ENCODE measurements around the gene BBS10. TPM values are rescaled to one million over a fixed set of nuclear protein-coding genes. Genes with fewer than 3 reads are reported as not detected.
"Not testable (repeated sequence)": the region's sequence is repeated elsewhere in the genome, so short reads cannot be mapped to it uniquely, and the experiment has no call there.

The BBS10 gene
- 13.0 TPM for polyA plus RNA-seq (ENCODE audit: insufficient read length)

DNA sequence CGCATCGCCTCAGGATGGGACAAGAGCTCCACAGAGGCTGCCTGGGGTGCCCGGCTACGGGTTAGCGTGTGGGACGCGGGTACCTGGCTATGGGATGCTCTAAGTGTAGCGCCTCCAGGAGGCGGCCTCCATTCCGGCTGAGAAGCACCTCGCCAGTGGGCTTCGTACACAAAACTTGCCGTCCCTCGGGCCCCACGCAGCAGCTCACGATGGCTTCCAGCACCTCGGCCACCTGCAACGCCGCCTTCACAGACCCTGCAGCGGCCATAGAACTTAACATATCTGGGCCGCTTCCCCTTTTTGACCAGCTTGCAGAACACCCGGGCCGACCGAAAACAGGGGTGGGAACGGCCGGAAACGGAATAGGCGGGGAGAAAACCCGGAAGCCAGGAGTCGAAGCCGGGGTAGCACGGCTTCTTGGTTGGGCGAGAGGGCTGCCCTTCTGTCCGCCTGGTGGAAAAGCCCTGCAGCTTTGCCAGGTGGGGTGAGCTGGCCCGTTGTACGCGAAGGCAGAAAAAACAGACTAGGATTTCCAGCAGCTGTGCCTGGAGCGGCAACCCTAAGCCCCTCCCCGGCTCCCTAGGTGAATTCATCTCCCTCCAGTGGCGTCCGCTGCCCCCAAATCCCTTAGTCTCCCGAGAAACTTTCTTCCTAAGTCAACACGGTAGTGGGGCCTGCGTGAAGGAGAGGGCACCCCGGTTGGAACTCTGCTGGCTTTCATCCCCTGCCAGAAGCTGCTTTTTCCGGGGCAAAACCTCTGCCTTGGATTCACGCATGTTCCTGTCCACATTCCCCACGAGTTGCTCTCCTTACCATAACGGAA, at the start of gene BBS10:
Gene BBS10 (minus strand): TSS at position 337 of the 823 bp plus-strand sequence. CDS start 57 bp downstream, at position 280.
- peak; percentile 93 for DNase-seq

DNA sequence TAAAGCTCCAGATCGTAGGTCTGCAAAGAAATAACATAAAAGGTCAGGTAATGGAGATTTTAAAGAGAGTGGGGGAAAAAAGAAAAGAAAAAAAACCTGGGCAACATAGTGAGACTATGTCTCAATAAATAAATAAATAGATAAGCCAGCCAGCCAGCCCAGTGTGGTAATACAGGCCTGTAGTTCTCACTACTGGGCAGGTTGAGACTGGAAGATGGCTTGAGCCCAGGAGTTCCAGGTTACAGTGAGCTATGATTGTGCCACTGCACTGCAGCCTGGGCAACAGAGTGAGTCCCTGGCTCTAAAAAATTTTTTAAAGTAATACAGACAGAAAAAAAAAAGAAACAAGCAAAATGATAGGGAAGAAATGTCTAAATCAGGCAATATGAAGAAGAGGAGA, 43.2 kb upstream of the BBS10 start:
- DNase-seq = no peak

DNA sequence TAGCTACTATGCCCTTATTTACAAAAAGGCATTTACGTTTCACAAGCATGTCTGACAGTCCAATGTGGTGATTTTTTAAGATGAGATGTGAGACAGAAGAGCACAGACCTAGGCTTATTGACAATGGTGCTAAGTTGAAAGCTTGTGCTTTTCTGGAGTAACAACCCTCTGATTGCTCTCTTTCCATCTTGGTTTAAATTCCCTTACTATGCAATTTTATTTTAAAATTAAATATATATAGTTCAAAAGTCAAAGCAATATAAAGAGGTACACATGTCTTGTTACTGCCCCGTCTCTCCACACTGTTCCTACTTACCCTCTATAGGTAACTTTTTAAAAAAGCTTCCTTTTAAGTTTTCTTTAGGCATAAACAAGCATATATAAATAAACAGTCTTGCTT, 39.4 kb upstream of the BBS10 start:
- no peak for DNase-seq

DNA sequence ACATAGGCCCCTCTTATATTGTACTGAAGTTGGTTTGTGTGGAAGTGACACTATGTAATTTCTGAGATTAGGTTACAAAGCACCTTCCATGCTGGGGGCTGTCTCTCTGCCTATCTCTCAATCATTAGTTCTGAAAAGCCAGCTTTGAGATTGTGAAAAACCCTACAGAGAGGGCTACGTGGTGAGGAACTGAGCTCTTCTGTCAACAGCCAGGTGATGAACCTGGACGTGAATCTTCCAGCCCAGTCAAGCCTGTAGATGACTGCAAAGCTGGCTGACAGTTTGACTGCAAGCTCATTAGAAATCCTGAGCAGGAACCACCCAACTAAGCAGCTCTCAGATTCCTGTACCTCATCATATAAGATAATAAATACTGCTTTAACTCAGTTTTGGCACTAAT, 36.3 kb upstream of the BBS10 start:
- no peak for DNase-seq

DNA sequence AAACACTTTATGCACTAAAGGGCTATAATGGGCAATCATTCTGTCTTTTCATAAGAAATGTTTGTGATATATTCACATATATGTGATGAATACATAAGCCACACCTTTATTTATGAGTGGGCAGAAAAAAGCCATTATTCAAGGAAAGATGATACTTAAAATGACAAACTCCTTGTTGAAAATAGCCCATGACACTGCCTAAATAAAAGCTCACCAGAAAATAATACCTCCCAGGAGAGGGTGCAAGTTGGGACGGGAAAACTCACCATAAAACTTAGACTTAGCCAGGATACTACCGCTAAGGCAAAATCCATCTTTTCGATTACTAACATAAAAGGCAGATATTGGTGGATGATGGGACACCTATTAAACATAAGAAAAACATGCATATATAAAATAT, 35.8 kb upstream of the BBS10 start:
- DNase-seq = no peak

DNA sequence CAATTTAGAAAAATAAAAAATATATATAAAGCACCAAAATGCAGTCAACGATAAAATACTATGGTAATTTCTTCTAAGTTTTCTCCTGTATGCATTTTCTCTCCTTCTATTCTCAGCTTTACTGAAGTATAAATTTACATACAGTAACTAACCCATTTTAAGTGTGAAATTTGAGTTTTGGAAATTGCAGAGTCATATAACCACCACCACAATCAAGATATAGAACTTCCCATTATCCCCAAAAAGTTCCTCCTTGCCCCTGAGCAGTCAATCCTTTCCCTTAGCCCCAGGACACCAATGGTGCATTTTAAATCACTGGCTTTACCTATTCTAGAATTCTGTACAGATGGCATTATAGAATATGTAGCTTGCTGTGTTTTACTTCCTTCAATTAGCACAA, 31.0 kb upstream of the BBS10 start:
- no peak for DNase-seq

DNA sequence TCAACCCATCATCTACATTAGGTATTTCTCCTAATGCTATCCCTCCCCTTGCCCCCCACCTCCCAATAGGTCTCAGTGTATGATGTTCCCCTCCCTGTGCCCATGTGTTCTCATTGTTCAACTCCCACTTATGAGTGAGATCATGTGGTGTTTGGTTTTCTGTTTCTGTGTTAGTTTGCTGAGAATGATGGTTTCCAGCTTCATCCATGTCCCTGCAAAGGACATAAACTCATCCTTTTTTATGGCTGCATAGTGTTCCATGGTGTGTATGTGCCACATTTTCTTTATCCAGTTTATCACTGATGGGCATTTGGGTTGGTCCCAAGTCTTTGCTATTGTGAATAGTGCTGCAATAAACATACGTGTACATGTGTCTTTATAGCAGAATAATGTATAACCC, 28.7 kb upstream of the BBS10 start:
- DNase-seq = not testable (repeated sequence)

DNA sequence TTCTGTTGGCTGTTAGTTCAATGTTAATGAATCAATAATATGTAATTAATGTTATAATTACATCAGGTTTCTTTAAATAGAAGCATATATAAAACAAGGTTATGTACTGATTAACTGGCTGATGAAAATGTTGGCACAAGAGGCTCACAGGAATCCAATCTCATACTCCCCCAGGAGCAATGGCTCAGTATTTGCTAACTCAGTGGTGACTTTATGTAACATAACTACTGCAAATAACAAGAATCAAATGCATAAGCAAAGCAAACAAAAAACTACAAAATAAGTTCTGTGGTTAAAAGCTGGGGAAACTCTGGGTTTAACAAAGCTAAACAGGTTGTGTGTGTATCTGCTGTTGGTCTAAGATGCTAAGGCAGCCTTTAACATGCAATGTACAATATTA, 27.7 kb upstream of the BBS10 start:
- DNase-seq = no peak

DNA sequence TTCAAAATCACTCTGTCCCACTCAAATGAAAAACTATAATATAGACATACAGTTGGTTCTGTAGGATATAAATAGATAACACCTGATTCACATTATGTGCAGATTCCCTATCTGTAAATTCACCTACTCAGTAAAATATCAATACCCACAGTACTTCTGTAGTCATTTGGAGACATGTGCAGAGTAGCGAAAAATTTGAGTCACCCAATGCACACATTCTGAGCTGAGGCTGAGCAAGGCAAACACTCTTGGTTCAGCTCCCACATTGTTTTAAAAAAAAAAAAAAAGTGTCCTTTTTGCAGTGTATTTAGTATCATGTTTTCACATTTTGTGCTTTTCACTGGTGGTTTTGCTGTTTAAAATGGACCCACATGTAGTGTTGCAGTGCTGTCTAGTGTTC, 27.3 kb upstream of the BBS10 start:
- no peak for DNase-seq

DNA sequence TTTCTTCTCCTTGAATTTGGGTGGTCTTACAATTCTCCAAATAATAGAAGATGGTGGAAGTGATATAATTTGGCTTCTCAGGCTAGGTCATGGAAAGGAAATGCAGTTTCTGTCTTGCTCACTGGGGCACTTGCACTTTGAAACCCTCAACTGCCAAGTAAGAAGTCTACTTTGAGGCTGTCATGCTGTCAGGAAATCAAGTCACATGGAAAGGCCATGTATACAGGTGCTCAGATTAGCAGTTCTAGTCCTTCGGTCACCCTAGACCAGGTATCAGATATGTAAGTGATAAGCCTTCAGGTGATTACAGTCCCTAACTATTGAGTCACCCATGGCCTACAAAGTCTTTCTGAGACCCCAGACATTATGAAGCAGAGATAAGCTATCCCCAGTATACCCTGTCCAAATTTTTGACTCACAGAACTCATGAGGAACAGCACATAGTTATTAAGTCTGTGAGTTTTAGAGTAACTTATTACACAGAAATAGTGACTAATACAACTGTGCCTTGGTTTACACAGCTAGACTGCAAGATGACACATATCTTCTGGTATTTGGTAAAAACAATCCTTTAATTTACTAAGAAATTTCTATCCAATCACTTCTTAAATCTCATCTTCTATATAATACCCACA, 26.3 kb upstream of the BBS10 start:
- no peak for DNase-seq

DNA sequence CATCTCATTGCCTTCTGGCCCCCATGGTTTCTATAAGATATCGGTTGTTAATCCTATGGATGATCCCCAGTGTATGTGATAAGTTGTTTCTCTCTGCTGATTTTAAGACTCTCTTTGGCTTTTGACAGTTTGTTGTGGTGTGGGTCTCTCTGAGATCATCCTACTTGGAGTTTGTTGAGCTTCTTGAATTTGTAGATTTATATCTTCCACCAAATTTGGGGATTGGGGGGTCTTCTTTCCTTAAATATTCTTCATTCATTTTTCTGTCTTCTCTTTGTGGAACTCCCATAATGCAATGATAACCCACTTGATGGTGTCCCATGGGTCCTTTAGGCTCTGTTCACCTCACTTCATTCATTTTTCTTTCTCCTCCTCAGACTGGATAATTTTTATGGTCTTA, 20.0 kb upstream of the BBS10 start:
- no peak for DNase-seq

DNA sequence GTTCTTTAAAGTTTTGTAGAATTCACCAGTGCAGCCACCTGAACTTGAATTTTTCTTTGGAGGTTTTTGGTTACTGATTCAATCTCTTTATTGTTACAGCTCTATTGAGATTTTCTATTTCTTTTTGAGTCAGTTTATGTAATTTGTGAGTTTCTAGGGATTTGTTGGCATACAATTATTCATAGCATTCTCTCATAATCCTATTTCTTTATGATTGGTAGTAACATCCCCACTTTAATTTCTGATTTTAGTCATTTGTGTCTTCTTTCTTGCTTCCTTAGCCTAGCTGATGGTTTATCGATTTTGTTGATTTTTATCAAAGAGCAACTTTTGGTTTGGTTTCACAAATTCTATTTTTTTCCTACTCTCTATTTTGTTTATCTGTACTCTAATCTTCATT, 17.9 kb upstream of the BBS10 start:
- no peak for DNase-seq

DNA sequence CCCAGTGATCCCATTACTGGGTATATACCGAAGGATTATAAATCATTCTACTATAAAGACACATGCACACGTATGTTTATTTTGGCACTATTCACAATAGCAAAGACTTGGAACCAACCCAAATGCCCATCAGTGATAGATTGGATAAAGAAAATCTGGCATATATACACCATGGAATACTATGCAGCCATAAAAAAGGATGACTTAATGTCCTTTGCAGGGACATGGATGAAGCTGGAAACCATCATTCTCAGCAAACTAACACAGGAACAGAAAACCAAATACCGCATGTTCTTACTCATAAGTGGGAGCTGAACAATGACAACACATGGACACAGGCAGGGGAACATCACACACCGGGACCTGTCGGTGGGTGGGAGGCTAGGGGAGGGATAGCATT, 15.9 kb upstream of the BBS10 start:
- not testable (repeated sequence) for DNase-seq

DNA sequence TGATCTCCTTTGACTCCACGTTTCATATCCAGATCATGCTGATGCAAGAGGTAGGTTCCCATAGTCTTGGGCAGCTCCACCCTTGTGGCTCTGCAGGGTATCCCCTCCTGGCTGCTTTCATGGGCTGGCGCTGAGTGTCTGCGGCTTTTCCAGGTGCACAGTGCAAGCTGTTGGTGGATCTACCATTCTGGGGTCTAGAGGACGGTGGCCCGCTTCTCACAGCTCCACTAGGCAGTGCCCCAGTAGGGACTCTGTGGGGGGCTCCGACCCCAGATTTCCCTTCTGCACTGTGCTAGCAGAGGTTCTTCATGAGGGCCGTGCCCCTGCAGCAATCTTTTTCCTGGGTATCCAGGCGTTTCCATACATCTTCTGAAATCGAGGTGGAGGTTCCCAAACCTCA, 12.1 kb upstream of the BBS10 start:
- DNase-seq = no peak

DNA sequence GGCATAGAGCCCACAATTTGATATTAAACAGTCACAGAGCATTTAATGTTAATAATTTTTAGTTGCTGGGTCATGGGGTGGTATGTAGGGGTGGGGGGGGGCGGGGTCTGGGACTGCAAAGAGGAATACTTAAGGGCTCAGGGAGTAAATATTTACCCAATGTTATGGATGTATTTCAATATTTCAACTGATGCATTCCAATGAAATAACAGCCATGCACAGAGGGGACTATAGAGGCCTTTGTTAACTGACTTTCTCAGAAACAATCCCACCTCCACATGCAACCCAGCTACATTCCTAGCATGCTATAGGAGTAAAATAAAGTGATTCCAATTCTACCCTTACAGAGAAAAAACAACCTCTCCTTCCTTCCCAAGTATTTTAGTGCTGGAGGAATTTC, 7.9 kb upstream of the BBS10 start:
- no peak for DNase-seq

DNA sequence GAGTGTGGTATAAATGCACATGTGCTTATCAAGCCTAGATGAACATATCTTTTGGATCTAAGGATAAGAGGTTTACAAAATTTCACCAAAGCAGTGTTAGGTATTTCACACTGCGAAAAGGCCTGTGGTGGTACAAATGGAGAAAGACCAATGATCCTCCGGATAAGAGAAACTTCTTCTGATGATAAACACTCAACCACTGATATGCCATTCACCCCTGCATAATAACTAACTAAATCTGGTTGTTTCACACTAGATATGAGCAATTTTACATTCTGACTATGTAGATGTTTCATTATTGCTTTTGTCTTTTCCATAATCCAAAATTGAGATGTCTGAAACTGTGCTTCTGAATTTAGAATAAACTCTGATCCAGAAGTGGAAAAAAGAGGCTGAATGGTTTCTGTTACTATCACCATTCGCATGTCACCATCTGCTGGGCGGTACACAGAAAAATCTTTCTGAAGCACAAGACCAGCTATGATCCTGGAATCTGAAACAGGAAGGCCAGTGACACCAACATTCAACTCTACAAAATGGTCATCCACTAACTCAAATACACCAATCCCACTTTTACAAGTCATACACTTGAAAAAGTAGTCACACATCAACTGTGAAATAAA, 1.3 kb downstream of the BBS10 start:
- DNase-seq = peak; percentile 66

DNA sequence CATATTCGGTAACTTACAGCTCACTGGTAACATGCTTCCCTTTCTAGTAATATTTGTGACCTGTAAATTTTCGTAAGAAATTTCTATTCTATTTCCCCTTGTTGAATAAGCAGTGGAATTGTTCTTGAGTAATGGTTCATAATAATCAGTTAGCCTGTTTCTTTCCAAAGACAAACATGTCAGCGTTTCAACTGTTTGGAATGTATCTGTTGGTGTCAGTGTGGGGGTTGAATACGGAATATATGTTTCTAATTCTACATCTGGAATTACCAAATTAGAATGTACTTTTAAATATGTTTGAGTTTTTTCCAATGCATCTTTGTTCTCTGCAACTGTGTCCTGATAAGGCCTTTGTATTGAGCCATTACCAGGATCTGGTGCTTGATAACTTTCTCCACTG, 2.0 kb downstream of the BBS10 start:
- no peak for DNase-seq

DNA sequence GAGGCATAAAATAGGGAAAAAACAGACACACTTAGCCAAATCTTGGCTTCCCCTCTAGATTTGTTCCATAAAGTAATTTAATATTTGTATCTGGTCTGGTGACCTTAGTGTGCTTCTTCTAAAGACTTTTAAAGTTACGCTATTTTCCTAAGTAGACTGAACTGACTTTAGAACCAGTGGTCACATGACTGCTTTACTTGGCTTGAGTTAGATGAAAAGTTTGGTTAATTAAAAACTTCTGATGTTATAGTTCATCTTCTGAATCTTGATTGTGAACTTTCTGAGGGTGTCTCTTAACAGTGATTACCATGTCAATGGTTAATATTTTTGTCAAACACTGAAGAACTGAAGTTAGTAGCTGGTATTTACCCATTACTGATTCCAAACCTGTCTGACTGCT, 2.6 kb downstream of the BBS10 start:
- DNase-seq = no peak

DNA sequence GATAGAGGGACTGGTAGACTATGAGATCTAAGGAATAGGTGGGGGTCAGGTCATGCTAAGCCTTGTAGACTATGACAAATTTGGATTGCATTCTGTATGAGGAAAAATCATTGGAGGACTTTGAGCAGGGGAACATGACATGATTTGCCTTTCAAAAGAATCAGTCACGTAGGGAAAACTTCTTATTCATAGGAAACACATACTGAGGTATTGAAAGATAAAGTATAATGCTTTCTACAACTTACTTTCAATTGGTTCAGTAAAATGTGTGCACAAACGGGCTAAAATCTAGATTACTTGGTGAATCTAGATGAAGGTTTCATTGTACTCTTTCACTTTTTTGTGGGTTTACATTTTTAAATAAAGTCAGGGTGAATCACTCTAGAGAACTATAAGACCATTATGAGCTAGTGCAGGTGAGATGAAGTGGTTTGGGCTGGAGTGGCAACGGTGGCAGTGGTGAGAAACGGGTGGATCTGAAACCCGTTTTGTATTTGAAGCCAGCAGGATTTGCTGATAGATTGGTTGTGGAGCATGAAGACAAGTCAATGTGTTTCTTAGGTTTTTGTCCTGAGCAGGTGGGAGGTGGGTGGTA, 6.7 kb downstream of the BBS10 start:
- no peak for DNase-seq

DNA sequence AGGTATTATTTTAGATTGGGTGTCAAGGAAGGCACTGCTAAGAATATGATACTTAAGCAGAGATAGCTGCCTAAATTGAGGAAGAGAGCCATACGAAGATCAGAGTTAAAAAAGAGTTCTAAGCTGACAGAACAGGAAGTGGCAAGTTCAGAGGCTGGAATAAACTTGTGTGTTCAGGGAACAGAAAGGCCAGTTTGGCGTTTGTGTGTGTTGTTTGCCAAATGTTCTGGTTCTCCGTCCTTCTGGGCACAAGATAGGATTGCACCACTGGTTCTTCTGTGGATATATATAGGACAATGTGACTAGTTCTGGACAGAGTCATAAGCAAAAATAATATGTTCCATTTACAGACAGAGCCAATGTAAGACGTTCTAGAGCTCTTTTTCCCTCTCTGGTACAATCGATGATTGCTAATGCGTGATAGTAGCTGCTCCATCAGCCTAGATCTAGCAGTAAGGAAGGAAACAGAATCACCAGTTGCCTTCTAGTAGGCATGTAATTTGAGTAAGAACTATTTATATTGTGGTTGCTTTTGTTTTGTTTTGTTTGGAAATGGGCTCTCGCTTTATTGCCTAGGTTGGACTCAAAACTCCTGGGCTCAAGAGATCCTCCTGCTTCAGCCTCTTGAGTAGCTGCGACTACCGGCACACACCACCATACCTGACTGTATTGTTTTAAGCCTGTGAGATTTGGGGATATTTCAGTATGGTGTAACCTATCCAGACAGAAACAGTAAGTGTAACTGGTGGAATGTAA, 7.4 kb downstream of the BBS10 start:
- DNase-seq = no peak

DNA sequence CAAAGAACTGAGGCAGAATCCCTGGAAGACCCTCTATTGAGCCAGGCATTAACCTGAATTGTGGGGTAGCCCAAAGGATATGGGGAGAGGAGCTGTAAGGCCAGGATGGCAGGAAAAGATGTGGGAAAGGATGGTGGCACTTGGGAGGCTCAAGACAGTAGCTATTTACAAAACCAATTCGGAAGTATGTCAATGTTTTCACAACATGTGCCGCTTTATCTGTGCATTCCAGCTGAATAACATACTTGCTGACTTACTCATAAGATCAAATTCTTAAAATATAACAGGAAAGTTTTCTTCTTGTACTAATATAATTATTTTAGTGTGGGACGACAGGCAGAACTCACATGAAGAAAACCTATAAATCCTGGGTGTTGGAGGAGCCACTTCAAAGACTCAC, 10.6 kb downstream of the BBS10 start:
- no peak for DNase-seq

DNA sequence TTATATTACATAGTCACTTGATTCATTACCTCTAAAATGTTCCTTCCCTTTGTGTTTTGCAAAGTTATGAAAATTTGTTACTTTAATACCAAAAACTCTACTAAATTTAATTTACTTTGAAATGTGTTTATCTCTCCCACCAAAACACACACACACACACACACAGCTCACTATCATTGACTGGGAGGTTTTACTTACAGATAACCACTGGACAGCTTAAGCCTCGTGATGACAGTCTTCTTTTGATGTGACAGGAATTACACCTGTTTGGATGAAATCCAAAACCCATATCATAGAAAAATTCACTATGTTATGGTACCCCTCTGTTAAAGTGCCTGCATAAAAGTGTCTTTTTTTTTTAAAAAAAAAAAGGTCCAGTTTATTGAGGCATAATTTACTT, 15.6 kb downstream of the BBS10 start:
- DNase-seq = no peak

DNA sequence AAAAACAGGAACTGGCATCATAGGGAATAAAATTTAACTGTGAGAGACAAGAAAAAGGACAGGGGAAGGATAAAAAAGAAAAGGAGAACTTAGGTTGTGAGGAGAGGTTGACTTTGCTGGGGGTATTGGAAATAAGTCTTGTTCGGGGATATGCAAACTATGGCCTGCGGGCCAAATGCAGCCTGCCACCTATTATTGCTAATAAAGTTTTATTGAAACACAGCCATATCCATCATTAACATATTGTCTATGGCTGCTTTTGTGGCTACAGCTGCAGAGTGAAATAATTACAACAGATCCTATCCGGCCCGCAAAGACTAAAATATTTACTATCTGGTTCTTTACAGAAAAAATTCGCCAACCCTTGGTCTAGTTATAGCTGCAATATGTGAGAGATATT, 18.6 kb downstream of the BBS10 start:
- no peak for DNase-seq

All from hindlimb muscle (tissue), 1 donor.